ENCODE data around the gene ASCL2.
"Not testable (repeated sequence)": the region's sequence is repeated elsewhere in the genome, so short reads cannot be mapped to it uniquely, and the experiment has no call there.

Gene ASCL2

DNA sequence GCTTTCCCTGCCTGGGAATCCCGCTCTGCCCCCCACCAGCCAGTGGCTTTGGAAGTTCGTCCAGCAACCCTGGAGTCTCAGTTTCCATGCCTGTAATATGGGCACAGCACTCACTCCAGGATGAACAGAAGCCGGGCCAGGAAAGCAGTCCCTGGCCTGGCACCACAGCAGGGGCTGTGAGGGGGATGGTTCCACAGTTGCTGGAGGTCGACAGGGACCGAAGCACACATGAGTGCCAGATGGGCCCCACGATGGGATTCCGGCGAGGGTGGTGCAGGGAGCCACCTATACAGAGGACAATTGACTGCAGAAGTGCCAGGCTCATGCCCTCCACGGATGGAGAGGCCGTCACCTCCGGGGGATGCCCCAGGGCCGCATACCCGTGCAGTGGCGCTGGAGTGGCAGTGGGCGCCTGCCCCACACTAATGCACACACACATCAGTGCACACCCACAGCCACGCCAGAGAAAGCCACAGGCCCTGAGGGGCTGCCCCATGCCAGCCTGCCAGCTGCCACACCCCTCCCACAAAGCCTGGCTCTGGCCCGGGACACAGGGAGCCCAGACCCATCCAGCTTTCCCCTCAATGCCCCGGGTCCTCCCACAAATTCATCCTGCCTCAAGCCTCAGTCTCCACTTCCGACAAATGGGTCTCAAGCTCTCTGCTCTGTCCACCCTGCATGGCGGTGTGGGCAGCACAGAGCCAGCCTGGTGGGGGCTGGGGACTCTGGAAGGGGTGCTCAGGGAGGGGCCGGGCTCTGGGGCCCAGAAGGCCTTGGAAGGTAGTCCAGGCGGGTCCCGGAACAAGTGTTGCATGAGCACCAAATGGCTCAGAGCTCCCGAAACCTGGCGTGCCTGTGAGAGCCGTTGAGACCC lies 9.7 kb downstream of the ASCL2 start:
- DNase-seq (ENCODE audit: low read depth), result no peak

DNA sequence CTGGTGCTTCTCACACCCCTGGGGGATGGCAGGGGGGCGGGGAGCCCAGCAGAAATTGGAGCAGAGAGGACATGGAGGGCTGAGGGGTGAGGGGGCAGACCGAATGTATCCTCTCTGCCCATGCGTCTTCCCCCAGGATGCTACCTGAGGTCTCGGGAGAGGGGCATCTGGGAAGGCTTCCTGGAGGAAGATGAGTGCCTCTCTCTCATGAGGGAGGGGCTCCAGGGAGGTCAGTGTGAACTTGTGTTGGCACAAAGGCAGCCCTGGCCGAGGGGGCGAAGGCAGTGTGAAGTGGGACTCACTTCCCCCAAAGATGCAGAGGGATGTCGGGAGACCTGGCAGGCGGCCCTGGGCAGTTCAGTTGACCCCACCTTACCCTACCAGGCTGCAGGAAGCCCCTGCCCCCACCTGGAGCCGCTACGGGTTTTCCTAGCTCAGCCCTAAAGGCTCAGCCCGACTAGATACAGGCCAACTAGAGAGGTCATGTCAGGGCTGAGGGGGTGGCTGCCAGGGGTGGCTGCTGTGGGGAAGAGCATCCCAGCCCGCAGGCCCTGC lies 10.4 kb downstream of the ASCL2 start:
- DNase-seq (ENCODE audit: low read depth), result no peak

GRCh38 chr11:2259466-2259830 lies 10.9 kb downstream of the ASCL2 start:
- DNase-seq (ENCODE audit: low read depth), result no peak

- DNase-seq (ENCODE audit: low read depth), result no peak
These were observed 11.6 kb downstream of the ASCL2 start for GRCh38 chr11:2258501-2259465.

DNA sequence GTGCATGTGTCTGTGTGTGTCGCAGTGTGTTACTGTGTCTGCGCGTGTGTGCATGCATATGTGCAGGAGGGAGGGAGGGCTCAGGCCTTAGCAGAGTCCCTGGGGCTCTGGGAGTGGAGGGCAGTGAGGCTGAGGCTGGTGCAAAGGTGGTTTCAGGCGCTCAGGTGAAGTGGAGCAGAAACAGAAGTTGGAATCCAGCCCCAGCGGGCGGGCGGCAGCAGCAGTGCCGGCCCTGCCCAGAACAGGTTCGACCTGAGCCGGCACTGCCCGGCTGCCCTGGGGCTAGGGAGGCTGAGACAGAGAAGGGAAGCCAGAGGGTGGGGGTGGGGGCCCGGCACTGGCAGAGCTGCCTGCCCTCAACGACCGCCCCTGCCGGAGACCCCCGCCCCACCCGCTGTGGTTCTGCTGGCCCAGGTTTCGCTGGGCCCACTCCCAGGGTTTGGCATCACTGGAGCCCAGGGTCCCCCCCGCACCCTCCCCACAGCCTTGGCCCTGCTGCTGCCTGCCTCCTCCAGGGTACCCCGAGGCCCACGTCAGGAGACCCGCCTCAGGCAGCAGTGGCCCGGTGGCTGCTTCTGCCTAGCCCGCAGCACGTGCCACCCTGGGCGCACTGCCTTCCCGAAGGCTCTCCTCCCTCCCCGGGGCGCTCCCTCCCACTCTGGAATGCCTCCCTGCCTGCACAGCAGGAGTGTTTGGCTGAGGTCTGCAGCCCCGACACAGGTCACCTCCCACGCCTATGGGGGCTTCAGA lies 13.3 kb downstream of the ASCL2 start:
- DNase-seq (ENCODE audit: low read depth), result no peak

DNA sequence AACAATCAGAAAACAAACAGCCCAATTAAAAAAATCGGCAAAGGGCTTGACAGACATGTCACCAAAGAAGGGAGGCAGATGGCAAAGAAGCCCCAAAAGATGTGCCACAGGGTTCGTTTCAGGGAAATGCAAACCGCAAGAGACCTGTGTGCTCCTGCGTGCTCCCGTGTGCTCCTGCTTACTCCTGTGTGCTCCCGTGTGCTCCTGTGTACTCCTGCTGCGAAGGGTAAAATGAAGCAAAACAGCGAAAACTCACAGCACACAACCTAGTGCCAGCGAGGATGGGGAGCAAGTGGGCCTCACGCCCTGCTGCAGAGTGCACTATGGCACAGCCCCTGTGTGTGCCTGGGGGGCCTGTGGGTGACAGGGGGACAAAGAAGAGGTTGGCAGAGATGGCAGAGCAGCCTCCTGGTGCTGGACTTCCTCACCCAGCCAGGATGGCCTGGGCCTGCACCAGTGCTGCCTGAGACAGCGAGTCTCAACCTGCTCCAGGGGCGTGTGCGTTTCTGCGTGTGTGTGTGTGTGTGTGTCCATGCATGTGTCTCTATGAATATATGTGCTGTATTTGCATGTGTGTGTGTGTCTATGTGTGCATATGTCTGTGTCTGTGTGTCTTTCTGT lies 14.0 kb downstream of the ASCL2 start:
- no peak for DNase-seq (ENCODE audit: low read depth)

DNA sequence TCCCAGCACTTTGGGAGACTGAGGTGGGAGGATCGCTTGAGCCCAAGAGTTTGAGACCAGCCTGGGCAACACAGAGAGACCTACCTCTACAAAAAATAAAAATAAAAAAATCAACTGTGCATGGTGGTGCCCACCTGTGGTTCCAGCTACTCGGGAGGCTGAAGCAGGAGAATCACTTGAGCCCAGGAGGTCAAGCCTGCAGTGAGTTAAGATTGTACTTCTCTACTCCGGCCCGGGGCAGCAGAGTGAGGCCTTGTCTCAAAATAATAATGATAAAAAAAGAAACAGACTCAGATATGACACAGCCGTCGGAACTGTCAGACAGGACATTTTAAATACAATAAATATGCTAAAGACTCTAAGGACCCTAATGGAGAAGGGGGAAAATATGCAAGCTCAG lies 18.4 kb downstream of the ASCL2 start:
- no peak for DNase-seq (ENCODE audit: low read depth)

GRCh38 chr11:2251138-2251537 lies 19.2 kb downstream of the ASCL2 start:
- no peak for DNase-seq (ENCODE audit: low read depth)

DNA sequence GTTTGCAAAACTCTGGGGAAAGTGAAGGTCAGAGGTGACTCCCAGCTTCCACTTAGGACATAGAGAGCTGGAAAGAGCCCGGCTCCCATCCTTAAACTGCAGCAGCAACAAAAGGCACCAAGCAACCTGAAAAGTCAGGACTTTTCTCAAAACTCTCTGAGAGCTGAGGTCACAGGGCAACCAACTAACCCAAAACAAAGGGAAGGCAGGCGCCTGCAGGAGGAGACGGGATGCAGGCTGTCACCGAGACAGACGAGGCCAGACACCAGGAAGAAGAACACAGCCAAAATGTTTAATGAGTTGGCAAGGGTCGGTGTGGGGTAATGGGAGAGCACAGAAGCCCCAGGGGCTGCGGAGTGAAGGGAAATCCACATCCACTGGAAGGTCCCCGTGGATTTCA lies 19.9 kb downstream of the ASCL2 start:
- DNase-seq (ENCODE audit: low read depth), result no peak

DNA sequence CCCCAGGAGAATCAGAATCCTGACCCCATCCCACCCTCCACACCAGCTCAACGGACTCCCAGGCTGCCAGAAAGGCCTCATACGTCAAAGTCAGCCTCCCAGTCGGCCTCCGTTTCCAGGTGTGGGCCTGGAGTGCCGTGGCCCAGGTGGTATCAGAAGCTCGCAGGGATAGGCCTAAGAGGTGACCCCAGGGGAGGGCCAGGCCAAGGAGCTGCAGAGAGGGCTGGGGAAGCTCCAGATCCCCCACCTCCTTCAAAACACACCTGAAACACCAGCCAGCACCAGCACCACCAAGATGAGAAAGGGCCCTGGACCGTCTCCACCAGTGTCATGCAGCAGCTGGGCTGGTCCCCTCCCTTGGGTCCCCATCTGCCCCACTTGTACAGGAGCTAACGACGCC lies 20.3 kb downstream of the ASCL2 start:
- no peak for DNase-seq (ENCODE audit: low read depth)

GRCh38 chr11:2249189-2249916 lies 21.0 kb downstream of the ASCL2 start:
- DNase-seq (ENCODE audit: low read depth), result no peak

DNA sequence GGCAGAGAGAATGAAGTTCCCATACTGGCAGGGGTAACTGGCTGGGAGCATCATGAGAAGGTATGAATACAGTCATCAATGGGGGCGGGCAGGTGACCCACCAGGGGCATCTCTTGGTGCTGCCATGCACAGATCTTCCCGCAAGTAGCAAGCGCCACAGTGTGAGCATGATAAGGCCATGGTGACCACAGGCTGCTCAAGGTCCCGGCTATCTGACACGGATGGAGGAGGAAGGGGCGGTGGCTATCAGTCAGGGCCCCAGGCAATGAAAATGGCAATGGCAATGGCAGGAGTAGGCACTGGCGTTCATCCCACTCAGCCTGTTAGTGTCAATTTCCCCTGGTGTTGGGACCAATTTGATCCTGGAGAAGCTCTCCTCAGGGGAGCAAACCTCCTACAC lies 21.6 kb downstream of the ASCL2 start:
- DNase-seq (ENCODE audit: low read depth), result no peak

GRCh38 chr11:2248242-2248641 lies 22.1 kb downstream of the ASCL2 start:
- no peak for DNase-seq (ENCODE audit: low read depth)

GRCh38 chr11:2247496-2247895 lies 22.9 kb downstream of the ASCL2 start:
- DNase-seq (ENCODE audit: low read depth), result no peak

DNA sequence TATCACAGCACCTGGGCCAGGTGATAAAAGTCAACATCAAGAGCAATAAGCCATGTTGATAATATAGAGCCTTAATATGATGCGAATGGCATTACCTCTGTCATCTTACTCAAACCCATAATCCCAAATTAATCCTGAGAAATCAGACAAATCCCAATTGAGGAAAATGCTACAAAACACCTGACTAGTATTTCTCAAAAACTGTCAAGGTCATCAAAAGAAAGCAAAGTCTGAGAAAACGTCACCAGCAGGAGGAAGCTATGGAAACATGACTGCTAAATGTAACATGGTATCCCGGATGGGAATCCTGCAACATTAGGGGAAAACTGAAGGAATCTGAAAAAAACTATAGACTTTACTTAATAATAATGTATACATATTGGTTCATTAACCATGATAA lies 29.6 kb downstream of the ASCL2 start:
- DNase-seq (ENCODE audit: low read depth), result no peak

DNA sequence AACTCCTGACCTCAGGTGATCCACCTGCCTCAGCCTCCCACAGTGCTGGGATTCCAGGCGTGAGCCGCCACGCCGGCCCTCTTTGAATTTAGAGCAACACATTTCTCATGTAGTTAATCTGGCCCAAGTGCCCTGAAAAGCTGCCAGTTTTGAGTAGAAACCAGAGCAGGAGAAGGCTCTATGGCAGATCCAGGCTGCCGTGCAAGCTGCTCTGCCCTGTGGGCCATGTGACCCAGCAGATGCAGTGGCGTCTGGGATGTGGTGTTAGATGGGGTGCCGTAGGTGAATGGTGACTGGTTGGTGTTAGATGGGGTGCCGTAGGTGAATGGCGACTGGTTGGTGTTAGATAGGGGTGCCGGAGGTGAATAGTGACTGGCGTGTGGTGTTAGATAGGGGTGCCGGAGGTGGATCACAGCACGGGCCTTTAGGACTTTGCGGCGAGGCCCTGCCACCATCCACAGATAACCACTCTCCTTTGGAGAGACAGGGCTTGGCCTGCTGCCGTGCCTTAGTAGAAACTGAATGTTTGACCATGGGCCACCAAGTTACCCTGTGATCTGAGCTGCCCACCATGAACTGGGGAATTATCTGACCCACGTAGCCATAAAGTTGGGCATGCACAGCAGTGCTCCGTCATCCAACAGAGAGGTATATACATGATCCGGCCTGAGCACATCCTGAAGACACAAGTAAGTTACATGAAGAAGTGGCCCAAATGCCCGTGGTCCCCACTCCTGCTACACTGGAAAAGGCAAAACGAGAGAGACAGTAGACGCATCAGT lies 32.7 kb downstream of the ASCL2 start:
- no peak for DNase-seq (ENCODE audit: low read depth)

DNA sequence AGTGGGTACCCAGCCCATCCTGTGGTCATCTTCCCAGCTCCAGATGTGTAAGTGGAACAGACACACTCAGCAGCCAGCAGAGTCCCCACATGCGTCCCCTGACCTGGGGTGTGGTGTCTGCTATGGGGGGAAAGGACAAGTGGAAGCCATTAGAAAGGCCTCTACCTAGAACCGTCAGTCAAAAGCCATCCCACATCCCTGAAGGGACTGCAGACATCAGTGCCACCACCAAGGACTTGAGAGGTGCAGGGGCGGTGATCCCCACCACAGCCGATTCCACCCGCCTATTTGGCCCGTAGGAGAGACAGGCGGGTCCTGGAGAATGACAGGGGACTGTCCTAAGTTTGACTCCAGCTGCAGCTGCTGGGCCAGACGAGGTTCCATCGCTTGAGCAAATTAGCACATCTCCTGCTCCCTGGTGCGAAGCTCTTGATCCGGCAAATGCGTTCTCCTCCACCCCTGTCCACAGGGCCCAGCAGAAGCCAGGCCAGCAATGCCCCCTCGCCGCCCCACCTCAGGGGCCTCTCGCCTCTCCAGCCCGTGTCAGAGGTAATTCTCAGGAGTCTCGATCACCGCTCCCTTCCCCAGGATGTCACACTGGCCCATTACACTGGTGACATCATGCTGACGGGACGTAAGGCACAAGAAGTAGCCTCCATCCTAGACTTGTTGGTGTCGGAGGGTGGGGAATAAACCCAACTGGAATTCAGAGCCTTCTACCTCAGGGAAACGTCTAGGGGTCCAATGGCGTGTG lies 33.8 kb downstream of the ASCL2 start:
- not testable (repeated sequence) for DNase-seq (ENCODE audit: low read depth)

- no peak for DNase-seq (ENCODE audit: low read depth)
These were observed 34.6 kb downstream of the ASCL2 start for GRCh38 chr11:2235588-2236326.

GRCh38 chr11:2234963-2235362 lies 35.4 kb downstream of the ASCL2 start:
- DNase-seq (ENCODE audit: low read depth), result no peak

Data from stimulated activated CD4-positive, alpha-beta T cell treated with anti-CD3 and anti-CD28 coated beads, Interleukin-2, amount 100 ng/mL, for 4 hours (primary cell).